AG09309 (cell line): ENCODE data around the gene SLC22A2.

Experiments used
- DNase-seq: peaks from one replicate; pipeline ENCODE4 v3.0.0-alpha.2; 2010; ENCODE audit warnings: low read depth
- H3K4me3 ChIP-seq: 2 replicates; pipeline ENCODE4 v1.5.1; 2011; ENCODE audit warnings: mild to moderate bottlenecking, low read depth, low read length, moderate library complexity; ENCODE audit not compliant: control insufficient read depth
- TF ChIP-seq, protein P1 (sequence below): IDR thresholded peaks from 2 replicates; pipeline ENCODE4 v1.5.1; 2011; ENCODE audit warnings: mild to moderate bottlenecking, low read depth, low read length, inconsistent platforms; ENCODE audit not compliant: insufficient read depth, control insufficient read depth; ENCODE audit errors: missing control alignments

SLC22A2 gene

DNA sequence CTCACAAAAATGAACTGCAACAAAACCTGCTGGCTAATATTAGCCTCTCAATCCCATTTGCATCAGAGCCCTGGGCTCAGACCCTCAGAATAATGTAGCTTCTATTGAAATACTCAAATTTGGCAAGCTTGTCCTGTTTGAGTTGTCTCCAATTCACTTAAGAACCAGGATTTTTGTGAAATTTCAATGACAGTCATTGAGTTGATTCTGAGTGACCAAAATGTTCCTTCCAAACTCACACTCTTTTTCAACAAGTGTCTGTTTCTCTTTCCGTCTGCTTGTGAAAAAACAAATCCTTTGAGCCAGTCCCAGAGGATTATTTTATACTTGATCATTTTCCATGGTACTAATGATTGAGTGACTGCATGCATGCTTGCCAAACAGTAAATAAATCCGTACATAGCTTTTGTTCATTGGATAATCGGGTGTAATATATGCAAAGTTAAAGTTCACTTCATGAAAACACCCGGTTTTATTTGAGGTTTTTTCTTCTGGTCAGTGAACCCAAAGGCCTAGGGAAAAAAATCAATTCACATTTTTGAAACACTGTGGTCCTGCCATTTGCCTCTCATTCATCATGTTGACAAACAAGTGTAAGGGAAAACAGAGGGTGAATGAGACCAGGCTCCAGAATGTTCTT, 16.4 kb upstream of the SLC22A2 start:
- TF ChIP-seq, protein P1, sequence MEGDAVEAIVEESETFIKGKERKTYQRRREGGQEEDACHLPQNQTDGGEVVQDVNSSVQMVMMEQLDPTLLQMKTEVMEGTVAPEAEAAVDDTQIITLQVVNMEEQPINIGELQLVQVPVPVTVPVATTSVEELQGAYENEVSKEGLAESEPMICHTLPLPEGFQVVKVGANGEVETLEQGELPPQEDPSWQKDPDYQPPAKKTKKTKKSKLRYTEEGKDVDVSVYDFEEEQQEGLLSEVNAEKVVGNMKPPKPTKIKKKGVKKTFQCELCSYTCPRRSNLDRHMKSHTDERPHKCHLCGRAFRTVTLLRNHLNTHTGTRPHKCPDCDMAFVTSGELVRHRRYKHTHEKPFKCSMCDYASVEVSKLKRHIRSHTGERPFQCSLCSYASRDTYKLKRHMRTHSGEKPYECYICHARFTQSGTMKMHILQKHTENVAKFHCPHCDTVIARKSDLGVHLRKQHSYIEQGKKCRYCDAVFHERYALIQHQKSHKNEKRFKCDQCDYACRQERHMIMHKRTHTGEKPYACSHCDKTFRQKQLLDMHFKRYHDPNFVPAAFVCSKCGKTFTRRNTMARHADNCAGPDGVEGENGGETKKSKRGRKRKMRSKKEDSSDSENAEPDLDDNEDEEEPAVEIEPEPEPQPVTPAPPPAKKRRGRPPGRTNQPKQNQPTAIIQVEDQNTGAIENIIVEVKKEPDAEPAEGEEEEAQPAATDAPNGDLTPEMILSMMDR: no peak
- H3K4me3 ChIP-seq: no peak overlapping the region
- no peak for DNase-seq

DNA sequence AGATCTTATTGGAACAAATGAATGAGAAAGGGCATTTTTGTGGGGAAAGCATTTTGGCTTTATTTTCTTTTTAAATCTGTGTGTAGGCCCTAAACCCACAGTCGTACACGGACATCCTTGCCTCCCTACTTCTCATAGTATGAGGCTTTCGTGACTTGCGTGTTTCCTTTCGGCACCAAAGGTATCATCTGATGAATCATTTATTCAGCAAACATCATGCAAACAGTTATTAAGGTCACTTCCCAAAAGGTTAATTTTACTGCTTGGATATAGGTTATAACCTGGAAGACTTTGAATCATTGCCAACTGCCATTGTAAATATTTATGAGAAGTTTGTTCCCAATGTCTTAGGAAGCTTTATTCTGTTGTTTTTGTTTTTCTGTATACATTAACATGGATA, 15.1 kb upstream of the SLC22A2 start:
- TF ChIP-seq, protein P1: no peak
- no peak overlapping the region for H3K4me3 ChIP-seq
- no peak for DNase-seq

DNA sequence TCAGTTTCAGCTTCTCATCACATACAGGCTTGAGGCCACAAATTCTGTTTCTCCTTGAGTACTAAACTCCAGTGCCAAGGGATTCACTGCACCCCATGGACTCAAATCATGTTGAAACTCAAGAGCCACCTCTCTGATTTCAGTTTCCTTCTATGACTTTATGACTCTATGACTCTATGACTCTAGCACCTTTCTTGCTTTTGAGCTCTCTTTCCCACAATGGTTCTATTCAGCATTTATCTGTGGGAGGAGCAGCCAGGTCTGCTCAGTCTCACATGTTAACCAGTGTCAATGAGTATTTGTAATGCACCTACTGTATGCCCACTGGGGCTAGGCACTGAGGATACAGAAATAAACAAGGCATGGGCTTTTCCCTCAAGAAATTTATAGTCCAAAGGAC, 14.6 kb upstream of the SLC22A2 start:
- no peak overlapping the region for H3K4me3 ChIP-seq
- DNase-seq: no peak
- TF ChIP-seq, protein P1: no peak

GRCh38 chr6:160272707-160273106, 14.1 kb upstream of the SLC22A2 start:
- no peak for DNase-seq
- H3K4me3 ChIP-seq: no peak overlapping the region
- TF ChIP-seq, protein P1: no peak

GRCh38 chr6:160270347-160270746, 11.7 kb upstream of the SLC22A2 start:
- no peak overlapping the region for H3K4me3 ChIP-seq
- TF ChIP-seq, protein P1: no peak
- DNase-seq: no peak

- TF ChIP-seq, protein P1: no peak
- DNase-seq: no peak
Observed at GRCh38 chr6:160269771-160270170, 11.2 kb upstream of the SLC22A2 start.

More at GRCh38 chr6:160269771-160270170, 11.2 kb upstream of the SLC22A2 start:
- no peak overlapping the region for H3K4me3 ChIP-seq
